GF-D8 (cell line): ENCODE measurements around the gene LY6G6D.

ENCODE experiments used
- DNase-seq: peaks from one replicate; lab custom pipeline; 2025; lab: John Stamatoyannopoulos, UW

The LY6G6D gene

DNA sequence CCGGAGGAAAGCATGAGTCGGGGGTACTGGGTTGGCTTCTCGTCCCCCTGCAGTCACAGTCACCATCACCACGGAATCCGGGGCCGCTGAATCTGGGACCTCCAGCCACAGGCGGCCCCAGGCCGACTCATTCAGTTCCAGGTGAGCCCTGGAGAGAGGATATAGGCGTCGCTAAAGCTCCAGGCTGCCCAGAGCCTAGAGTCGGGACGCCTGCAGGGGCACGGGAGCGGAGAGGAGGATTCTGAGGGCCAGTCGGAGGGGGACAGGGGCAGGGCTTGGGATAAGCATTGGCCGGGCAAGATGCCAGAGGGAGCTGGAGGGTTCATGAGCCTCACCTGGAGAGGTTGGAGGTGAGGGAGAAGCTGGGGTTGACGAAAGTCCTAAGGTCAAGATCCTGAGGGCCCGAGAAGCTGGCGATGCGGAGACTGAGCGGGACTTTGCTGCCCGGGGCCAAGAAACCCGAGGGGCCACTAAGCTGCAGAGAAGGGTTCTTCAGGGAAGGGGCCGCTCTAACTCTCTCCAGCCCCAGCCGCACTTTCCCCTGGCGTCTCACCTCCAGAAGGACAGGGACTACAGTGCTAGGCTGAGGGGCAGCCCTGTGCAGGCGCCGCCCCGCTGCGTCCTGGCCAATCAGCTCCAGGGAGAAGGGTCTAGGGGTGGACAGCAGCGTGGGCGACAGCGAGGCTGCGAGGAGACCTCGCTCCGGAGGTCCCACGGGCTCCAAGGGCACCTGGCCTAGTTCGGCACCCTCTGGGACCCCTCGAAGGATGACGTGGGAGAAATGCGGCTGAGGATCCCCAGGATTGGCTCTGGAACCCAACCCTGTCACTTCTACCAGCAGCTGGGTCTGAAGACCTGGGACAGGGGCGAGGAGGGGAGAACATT lies 51.0 kb downstream of the LY6G6D start:
- DNase-seq = no peak

DNA sequence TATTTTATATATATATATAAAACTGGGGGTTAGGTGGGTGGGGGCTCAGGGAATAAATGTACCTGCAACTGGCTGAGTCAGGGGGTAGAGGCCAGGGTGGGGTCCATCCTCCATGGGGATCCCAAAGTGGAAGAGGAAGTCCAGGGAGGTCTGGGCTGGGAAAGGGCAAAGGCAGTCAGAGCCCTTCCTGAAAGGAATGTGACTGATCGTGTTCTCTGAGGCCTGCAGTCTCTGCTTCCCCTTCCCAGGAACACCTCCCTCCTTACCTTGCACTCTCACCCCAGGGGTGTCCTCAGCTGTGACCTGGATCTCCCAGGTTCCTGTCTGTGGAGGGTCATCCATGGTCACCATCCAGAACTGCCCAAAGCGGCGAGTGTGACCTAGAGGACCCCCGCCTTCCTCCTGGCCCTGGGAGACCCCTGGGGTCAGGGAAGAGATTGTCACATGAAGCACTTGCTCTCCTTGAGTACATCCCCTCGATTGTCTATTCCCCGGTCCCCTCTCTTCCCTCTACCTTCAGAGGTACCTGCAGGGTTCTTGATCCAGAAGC lies 52.0 kb downstream of the LY6G6D start:
- DNase-seq = no peak
